Measurements from ENCODE around the gene EPHB3. TPM values are rescaled to one million over a fixed set of nuclear protein-coding genes. Genes with fewer than 3 reads are reported as not detected.

EPHB3 gene
- total and polyA plus RNA-seq, 2 donors (not counting 3 experiments of a cell fraction or from before 2014, with no cell fraction given): 0.01 TPM; not detected in 1

DNA sequence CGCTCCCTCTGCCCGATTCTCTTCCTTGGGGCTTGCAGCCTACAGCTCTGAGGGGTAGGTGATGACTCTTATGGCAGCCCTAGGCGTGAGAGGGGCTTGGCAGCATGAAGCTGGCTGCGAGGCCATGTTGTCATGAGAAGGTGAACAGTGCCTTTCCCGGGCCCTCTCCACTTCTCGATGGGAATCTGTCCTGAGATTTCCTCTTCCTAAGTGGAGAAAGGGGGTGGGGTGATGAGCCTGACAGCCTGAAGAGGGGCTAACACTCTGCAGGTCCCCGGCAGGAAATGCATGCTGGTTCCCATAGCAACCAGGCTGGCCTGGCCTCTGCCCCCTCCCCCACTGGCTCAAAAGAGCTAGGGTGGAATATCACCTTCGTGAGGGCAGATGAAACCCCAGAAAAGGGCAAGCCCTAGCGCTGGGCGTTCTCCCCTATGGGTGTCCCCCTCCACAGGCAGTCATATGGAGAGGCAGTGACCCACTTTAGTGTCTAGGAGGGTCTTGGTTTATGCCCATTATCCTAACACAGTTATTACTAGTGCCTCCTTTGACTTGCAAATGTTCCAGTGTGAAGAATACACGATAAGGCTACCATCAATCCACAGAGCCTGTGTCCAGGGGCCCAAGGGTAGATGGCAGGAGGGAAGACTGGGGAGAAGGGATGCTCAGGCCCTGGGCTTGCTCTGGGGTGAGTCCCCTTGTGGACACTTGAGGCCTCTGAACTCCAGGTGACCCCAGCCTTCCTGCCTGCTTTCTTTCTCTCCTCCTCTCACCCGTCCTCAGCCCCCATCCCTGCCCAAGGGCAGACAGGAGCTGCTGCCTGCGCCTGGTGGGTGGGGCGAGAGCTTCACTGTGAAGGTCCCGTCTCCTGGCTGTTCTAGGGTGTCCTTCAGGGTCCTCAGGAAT lies 13.2 kb downstream of the EPHB3 start:
- Histone ChIP-seq H3K27ac (ENCODE audit: insufficient read depth, low read depth, low read length) (no peak overlapping the region), H3K9me3 (replicated peaks; ENCODE audit: control insufficient read depth, insufficient read depth, low read length) (no peaks in the 10 kb centered on the region), H3K27me3 (ENCODE audit: control insufficient read depth in 2 of 2, insufficient read depth in 2 of 2, low read length in 2 of 2) (peaks cover 9 to 10% of the 10 kb centered on the region in 2 experiments), H2AFZ (ENCODE audit: low read depth, low read length) (no peak overlapping the region), H3K9ac (replicated peaks; ENCODE audit: extremely low read depth, insufficient read depth, low read length) (no peak overlapping the region), H3K4me3 (replicated peaks in 1 of 3; ENCODE audit: insufficient read depth in 1 of 3, low read depth in 1 of 3, low read length in 3 of 3) (no peak overlapping the region), H3K4me2 (ENCODE audit: insufficient read depth, low read length) (no peak overlapping the region), H3K4me1 (ENCODE audit: control insufficient read depth, extremely low read depth, insufficient read depth, low read length) (no peaks in the 10 kb centered on the region), H3K9me1 (replicated peaks; ENCODE audit: control insufficient read depth, extremely low read depth, insufficient read depth, low read length) (no peaks in the 10 kb centered on the region), H4K20me1 (replicated peaks; ENCODE audit: control insufficient read depth, extremely low read depth, insufficient read depth, low read length) (no peaks in the 10 kb centered on the region), H3K36me3 (ENCODE audit: control insufficient read depth in 2 of 2, extremely low read depth in 1 of 2, insufficient read depth in 2 of 2, low read length in 2 of 2) (no peaks in the 10 kb centered on the region), H3K79me2 (ENCODE audit: control insufficient read depth, insufficient read depth, low read length) (no peaks in the 10 kb centered on the region)
- intact Hi-C loops (cut with micrococcal nuclease): no loop called here
- ChIA-PET POLR2A (interaction anchor here (0.5 kb wide), 1 partner anchor 1145 kb away, joined by 4 read pairs; no protein-coding TSS in a partner anchor), CTCF (interaction anchor here (1.7 to 1.8 kb wide), 2 partner anchors 13 to 204 kb away, joined by 5 to 10 read pairs; partner anchors contain the start of gene EPHB3)
- TF ChIP-seq FOS (IDR thresholded peaks at IDR 0.05; ENCODE audit: borderline replicate concordance, insufficient read depth, low read length) (no peak), MYC (IDR thresholded peaks at IDR 0.05; ENCODE audit: low read depth, low read length) (no peak), POLR2A (IDR thresholded peaks at IDR 0.05; ENCODE audit: low read depth, low read length) (no peak), POLR2AphosphoS5 (IDR thresholded peaks at IDR 0.05; ENCODE audit: insufficient read depth, low read depth, low read length) (no peak), JUN (IDR thresholded peaks at IDR 0.05; ENCODE audit: borderline replicate concordance, insufficient read depth, insufficient read length, low read depth) (no peak), EZH2 (IDR thresholded peaks at IDR 0.05; ENCODE audit: borderline replicate concordance, low read depth, low read length, severe bottlenecking) (no peak), GATA2 (IDR thresholded peaks at IDR 0.05; ENCODE audit: insufficient read depth, insufficient read length, low read depth, low read length) (no peak)
- TF ChIP-seq, protein P1, sequence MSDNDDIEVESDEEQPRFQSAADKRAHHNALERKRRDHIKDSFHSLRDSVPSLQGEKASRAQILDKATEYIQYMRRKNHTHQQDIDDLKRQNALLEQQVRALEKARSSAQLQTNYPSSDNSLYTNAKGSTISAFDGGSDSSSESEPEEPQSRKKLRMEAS (IDR thresholded peaks at IDR 0.05; ENCODE audit: insufficient read depth, insufficient read length): no peak
- TF ChIP-seq, protein P2, sequence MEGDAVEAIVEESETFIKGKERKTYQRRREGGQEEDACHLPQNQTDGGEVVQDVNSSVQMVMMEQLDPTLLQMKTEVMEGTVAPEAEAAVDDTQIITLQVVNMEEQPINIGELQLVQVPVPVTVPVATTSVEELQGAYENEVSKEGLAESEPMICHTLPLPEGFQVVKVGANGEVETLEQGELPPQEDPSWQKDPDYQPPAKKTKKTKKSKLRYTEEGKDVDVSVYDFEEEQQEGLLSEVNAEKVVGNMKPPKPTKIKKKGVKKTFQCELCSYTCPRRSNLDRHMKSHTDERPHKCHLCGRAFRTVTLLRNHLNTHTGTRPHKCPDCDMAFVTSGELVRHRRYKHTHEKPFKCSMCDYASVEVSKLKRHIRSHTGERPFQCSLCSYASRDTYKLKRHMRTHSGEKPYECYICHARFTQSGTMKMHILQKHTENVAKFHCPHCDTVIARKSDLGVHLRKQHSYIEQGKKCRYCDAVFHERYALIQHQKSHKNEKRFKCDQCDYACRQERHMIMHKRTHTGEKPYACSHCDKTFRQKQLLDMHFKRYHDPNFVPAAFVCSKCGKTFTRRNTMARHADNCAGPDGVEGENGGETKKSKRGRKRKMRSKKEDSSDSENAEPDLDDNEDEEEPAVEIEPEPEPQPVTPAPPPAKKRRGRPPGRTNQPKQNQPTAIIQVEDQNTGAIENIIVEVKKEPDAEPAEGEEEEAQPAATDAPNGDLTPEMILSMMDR (IDR thresholded peaks at IDR 0.05; ENCODE audit: extremely low read depth in 1 of 2, insufficient read depth in 1 of 2, low read depth in 1 of 2, low read length in 2 of 2): no peak
- BruUV-seq (replicated peaks): no TSS peak
- FAIRE-seq (no peak), DNase-seq (ENCODE audit: low read depth, low spot score) (no peak)
- dilution Hi-C loops (cut with MboI; ENCODE audit: extremely low pct_ligation_motif_present, low sequenced_read_pairs): no loop called here

Data from endothelial cell of umbilical vein (primary cell).